ENCODE results near the gene TCL1A. TPM values are rescaled to one million over a fixed set of nuclear protein-coding genes. Genes with fewer than 3 reads are reported as not detected.

TCL1A gene
- total RNA-seq, 1 experiment from 2014 or later, result 1.1 TPM

DNA sequence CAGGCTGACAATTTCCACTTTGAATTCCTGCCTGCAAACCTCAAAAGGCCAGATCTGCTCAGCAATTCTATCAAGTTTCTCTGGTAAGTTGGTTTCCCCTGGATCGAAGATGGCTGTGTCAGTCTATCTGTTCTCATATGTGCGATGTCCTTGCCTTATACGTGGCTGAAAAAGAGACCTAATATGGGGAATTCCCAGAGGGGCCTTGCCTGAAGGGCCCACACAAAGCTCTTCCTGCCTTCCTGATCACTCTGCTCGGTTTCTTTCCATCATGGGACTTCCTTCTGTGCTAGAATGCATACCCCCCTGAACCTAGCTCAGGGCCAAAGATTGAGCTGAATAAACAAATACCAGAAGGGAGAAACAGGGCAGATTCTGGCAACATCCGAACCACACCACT lies 14.5 kb downstream of the TCL1A start:
- no peak overlapping the region for H3K27ac Mint-ChIP-seq
- TF ChIP-seq SMAD4 (CRISPR knock-in tag; IDR thresholded peaks at IDR 0.05), result no peak
- TF ChIP-seq, protein P1, sequence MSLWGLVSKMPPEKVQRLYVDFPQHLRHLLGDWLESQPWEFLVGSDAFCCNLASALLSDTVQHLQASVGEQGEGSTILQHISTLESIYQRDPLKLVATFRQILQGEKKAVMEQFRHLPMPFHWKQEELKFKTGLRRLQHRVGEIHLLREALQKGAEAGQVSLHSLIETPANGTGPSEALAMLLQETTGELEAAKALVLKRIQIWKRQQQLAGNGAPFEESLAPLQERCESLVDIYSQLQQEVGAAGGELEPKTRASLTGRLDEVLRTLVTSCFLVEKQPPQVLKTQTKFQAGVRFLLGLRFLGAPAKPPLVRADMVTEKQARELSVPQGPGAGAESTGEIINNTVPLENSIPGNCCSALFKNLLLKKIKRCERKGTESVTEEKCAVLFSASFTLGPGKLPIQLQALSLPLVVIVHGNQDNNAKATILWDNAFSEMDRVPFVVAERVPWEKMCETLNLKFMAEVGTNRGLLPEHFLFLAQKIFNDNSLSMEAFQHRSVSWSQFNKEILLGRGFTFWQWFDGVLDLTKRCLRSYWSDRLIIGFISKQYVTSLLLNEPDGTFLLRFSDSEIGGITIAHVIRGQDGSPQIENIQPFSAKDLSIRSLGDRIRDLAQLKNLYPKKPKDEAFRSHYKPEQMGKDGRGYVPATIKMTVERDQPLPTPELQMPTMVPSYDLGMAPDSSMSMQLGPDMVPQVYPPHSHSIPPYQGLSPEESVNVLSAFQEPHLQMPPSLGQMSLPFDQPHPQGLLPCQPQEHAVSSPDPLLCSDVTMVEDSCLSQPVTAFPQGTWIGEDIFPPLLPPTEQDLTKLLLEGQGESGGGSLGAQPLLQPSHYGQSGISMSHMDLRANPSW (CRISPR knock-in tag; conservative IDR thresholded peaks at IDR 0.05; ENCODE audit: low read depth), result no peak
- no peak for TF ChIP-seq ZNF317 (CRISPR knock-in tag; IDR thresholded peaks at IDR 0.05; ENCODE audit: borderline replicate concordance, low read depth)
- no peak for TF ChIP-seq ZNF232 (CRISPR knock-in tag; IDR thresholded peaks at IDR 0.05)
- TF ChIP-seq SMAD3 (CRISPR knock-in tag; IDR thresholded peaks at IDR 0.05; ENCODE audit: borderline replicate concordance), result no peak
- TF ChIP-seq, protein P2, sequence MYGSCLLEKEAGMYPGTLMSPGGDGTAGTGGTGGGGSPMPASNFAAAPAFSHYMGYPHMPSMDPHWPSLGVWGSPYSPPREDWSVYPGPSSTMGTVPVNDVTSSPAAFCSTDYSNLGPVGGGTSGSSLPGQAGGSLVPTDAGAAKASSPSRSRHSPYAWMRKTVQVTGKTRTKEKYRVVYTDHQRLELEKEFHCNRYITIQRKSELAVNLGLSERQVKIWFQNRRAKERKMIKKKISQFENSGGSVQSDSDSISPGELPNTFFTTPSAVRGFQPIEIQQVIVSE (CRISPR knock-in tag; IDR thresholded peaks at IDR 0.05; ENCODE audit: borderline replicate concordance), result no peak
- TF ChIP-seq SOX15 (CRISPR knock-in tag; IDR thresholded peaks at IDR 0.05), result no peak
- TF ChIP-seq, protein P3, sequence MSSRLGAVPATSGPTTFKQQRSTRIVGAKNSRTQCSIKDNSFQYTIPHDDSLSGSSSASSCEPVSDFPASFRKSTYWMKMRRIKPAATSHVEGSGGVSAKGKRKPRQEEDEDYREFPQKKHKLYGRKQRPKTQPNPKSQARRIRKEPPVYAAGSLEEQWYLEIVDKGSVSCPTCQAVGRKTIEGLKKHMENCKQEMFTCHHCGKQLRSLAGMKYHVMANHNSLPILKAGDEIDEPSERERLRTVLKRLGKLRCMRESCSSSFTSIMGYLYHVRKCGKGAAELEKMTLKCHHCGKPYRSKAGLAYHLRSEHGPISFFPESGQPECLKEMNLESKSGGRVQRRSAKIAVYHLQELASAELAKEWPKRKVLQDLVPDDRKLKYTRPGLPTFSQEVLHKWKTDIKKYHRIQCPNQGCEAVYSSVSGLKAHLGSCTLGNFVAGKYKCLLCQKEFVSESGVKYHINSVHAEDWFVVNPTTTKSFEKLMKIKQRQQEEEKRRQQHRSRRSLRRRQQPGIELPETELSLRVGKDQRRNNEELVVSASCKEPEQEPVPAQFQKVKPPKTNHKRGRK (CRISPR knock-in tag; IDR thresholded peaks at IDR 0.05; ENCODE audit: borderline replicate concordance), result no peak
- TF ChIP-seq, protein P4, sequence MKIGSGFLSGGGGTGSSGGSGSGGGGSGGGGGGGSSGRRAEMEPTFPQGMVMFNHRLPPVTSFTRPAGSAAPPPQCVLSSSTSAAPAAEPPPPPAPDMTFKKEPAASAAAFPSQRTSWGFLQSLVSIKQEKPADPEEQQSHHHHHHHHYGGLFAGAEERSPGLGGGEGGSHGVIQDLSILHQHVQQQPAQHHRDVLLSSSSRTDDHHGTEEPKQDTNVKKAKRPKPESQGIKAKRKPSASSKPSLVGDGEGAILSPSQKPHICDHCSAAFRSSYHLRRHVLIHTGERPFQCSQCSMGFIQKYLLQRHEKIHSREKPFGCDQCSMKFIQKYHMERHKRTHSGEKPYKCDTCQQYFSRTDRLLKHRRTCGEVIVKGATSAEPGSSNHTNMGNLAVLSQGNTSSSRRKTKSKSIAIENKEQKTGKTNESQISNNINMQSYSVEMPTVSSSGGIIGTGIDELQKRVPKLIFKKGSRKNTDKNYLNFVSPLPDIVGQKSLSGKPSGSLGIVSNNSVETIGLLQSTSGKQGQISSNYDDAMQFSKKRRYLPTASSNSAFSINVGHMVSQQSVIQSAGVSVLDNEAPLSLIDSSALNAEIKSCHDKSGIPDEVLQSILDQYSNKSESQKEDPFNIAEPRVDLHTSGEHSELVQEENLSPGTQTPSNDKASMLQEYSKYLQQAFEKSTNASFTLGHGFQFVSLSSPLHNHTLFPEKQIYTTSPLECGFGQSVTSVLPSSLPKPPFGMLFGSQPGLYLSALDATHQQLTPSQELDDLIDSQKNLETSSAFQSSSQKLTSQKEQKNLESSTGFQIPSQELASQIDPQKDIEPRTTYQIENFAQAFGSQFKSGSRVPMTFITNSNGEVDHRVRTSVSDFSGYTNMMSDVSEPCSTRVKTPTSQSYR (CRISPR knock-in tag; IDR thresholded peaks at IDR 0.05), result no peak
- TF ChIP-seq, protein P5, sequence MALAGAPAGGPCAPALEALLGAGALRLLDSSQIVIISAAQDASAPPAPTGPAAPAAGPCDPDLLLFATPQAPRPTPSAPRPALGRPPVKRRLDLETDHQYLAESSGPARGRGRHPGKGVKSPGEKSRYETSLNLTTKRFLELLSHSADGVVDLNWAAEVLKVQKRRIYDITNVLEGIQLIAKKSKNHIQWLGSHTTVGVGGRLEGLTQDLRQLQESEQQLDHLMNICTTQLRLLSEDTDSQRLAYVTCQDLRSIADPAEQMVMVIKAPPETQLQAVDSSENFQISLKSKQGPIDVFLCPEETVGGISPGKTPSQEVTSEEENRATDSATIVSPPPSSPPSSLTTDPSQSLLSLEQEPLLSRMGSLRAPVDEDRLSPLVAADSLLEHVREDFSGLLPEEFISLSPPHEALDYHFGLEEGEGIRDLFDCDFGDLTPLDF (CRISPR knock-in tag; IDR thresholded peaks at IDR 0.05), result no peak
- peaks cover 100% of the 10 kb centered on the region for H3K27me3 Mint-ChIP-seq (ENCODE audit: low read depth)
- H3K4me3 Mint-ChIP-seq, result peak overlapping the region; percentile 27; the same call in 1 of the 2 replicates
- ATAC-seq, result peak; percentile 20; the same call in 1 of the 2 replicates
- DNase-seq (ENCODE audit: low spot score), result no peak
- no peaks in the 10 kb centered on the region for H3K36me3 Mint-ChIP-seq
- no peaks in the 10 kb centered on the region for H3K9me3 Mint-ChIP-seq
- ChIA-PET CTCF (interaction anchor here (0.9 to 2.5 kb wide), 4 partner anchors 15 to 295 kb away, joined by 4 to 18 read pairs (median 8); partner anchors contain the start of gene TCL1A), POLR2A (no interaction called here)
- peaks cover 50% of the 10 kb centered on the region for H3K4me1 Mint-ChIP-seq

DNA sequence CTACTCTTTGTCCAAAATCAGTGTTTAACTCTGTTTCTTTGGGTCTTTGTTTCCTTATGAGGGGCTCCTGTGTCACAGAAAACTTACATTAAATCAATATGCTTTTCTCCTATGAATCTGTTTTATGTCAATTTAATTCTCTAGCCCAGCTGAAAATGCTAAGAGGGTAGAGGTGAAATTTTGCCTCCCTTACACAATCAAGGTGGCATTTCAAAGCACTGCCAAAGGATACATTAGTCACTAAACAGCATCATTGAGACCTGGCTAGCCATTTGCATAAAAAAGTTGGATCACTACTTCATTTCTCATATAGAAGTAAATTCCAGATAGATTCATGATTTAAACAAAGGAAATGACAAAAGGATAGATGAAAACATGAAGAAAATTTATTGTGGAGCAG lies 15.6 kb downstream of the TCL1A start:
- DNase-seq (ENCODE audit: low spot score) (no peak), ATAC-seq (no peak)
- H3K9me3 Mint-ChIP-seq, result no peaks in the 10 kb centered on the region
- ChIA-PET CTCF (interaction anchor here (1.2 kb wide), 1 partner anchor 76 kb away, joined by 3 read pairs; no protein-coding TSS in a partner anchor), POLR2A (no interaction called here)
- H3K27me3 Mint-ChIP-seq (ENCODE audit: low read depth), result peaks cover 95% of the 10 kb centered on the region
- H3K36me3 Mint-ChIP-seq, result no peaks in the 10 kb centered on the region
- H3K4me1 Mint-ChIP-seq, result peaks cover 45% of the 10 kb centered on the region
- H3K4me3 Mint-ChIP-seq, result no peak overlapping the region
- H3K27ac Mint-ChIP-seq, result no peak overlapping the region
- TF ChIP-seq RORB (CRISPR knock-in tag; IDR thresholded peaks at IDR 0.05), result no peak
- no peak for TF ChIP-seq SMAD4 (CRISPR knock-in tag; IDR thresholded peaks at IDR 0.05)
- TF ChIP-seq, protein P6, sequence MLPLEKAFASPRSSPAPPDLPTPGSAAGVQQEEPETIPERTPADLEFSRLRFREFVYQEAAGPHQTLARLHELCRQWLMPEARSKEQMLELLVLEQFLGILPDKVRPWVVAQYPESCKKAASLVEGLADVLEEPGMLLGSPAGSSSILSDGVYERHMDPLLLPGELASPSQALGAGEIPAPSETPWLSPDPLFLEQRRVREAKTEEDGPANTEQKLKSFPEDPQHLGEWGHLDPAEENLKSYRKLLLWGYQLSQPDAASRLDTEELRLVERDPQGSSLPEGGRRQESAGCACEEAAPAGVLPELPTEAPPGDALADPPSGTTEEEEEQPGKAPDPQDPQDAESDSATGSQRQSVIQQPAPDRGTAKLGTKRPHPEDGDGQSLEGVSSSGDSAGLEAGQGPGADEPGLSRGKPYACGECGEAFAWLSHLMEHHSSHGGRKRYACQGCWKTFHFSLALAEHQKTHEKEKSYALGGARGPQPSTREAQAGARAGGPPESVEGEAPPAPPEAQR (CRISPR knock-in tag; IDR thresholded peaks at IDR 0.05), result no peak
- TF ChIP-seq ZNF219 (CRISPR knock-in tag; IDR thresholded peaks at IDR 0.05; ENCODE audit: borderline replicate concordance), result no peak
- no peak for TF ChIP-seq ZNF671 (CRISPR knock-in tag; IDR thresholded peaks at IDR 0.05)
- no peak for TF ChIP-seq ZNF232 (CRISPR knock-in tag; IDR thresholded peaks at IDR 0.05)
- no peak for TF ChIP-seq ZBTB21 (CRISPR knock-in tag; IDR thresholded peaks at IDR 0.05; ENCODE audit: borderline replicate concordance)
- TF ChIP-seq NFE2L1 (CRISPR knock-in tag; IDR thresholded peaks at IDR 0.05), result no peak
- TF ChIP-seq, protein P2 (CRISPR knock-in tag; IDR thresholded peaks at IDR 0.05; ENCODE audit: borderline replicate concordance), result no peak
- TF ChIP-seq, protein P7, sequence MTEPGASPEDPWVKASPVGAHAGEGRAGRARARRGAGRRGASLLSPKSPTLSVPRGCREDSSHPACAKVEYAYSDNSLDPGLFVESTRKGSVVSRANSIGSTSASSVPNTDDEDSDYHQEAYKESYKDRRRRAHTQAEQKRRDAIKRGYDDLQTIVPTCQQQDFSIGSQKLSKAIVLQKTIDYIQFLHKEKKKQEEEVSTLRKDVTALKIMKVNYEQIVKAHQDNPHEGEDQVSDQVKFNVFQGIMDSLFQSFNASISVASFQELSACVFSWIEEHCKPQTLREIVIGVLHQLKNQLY (CRISPR knock-in tag; IDR thresholded peaks at IDR 0.05), result no peak

Measured in WTC11 (cell line).